SK-N-SH (cell line): ENCODE data around the gene KCNIP4. TPM values are rescaled to one million over a fixed set of nuclear protein-coding genes. Genes with fewer than 3 reads are reported as not detected.
A peak's percentile ranks its signal among the peaks of the same experiment; 100 is the strongest.

ENCODE experiments used
- CTCF ChIA-PET: fragments of 300-600, 350-600 bp; formaldehyde crosslinking; extraction: SDS; loops from one replicate; lab custom pipeline; 2021; lab: Yijun Ruan, JAX
- POLR2A ChIA-PET: fragments of 350-600 bp; sonication (Branson Sonifier 250); formaldehyde crosslinking; extraction: SDS; loops from one replicate; lab custom pipeline; 2020; ENCODE audit warnings: antibody characterized with exemption, inconsistent platforms; lab: Yijun Ruan, JAX
- DNase-seq: peaks from one replicate; pipeline ENCODE4 v3.0.0; 2012
- H2AFZ ChIP-seq: fragments of 200-600 bp; sonication (generic); 2 replicates; pipeline ENCODE4 v1.8.1; 2016; ENCODE audit warnings: antibody characterized with exemption, mild to moderate bottlenecking, low read depth
- H3F3A ChIP-seq: fragments of 200-600 bp; sonication (generic); replicated peaks from 2 replicates; pipeline ENCODE3; 2016; ENCODE audit warnings: antibody characterized with exemption, mild to moderate bottlenecking; ENCODE audit not compliant: insufficient read depth
- H3K27ac ChIP-seq, 2 experiments: fragments of 200-500 bp in 1 of 2; fragments of 200-600 bp in 1 of 2; sonication (Bioruptor generic) in 1 of 2; sonication (generic), shearing (Covaris generic) in 1 of 2; 2 replicates each; pipeline versions ENCODE4 v1.5.1 to v1.6.1; 2014 to 2016; ENCODE audit warnings: low read depth in 2 of 2, inconsistent platforms in 1 of 2, low read length in 1 of 2, mild to moderate bottlenecking in 1 of 2, mixed read lengths in 1 of 2
- H3K27me3 ChIP-seq: fragments of 200-600 bp; sonication (generic), shearing (Covaris generic); 2 replicates; pipeline ENCODE4 v1.6.1; 2016; ENCODE audit warnings: mixed run types; ENCODE audit not compliant: insufficient read depth
- H3K36me3 ChIP-seq, 2 experiments: fragments of 200-500 bp in 1 of 2; fragments of 200-600 bp in 1 of 2; sonication (Bioruptor generic) in 1 of 2; sonication (generic) in 1 of 2; replicated peaks in 1 of 2; 2 replicates each; pipeline versions ENCODE3 to v1.5.1; 2014 to 2016; ENCODE audit warnings: low read length in 1 of 2, mild to moderate bottlenecking in 1 of 2; ENCODE audit not compliant: insufficient read depth in 2 of 2, control insufficient read depth in 1 of 2
- H3K4me1 ChIP-seq, 2 experiments: fragments of 200-500 bp in 1 of 2; fragments of 200-600 bp in 1 of 2; sonication (Bioruptor generic) in 1 of 2; sonication (generic), shearing (Covaris generic) in 1 of 2; 2 replicates each; pipeline versions ENCODE4 v1.5.1 to v1.6.1; 2014 to 2016; ENCODE audit warnings: low read depth in 1 of 2, low read length in 1 of 2, mixed run types in 1 of 2; ENCODE audit not compliant: insufficient read depth in 2 of 2, control insufficient read depth in 1 of 2
- H3K4me2 ChIP-seq: fragments of 200-600 bp; sonication (generic), shearing (Covaris generic); 2 replicates; pipeline ENCODE4 v1.6.1; 2017; ENCODE audit warnings: mixed run types
- H3K4me3 ChIP-seq, 2 experiments: fragments of 200-500 bp in 1 of 2; fragments of 200-600 bp in 1 of 2; sonication (Bioruptor generic) in 1 of 2; sonication (generic), shearing (Covaris generic) in 1 of 2; 2 replicates each; pipeline versions ENCODE4 v1.5.1 to v1.8.1; 2014 to 2016; ENCODE audit warnings: low read depth in 2 of 2, inconsistent platforms in 1 of 2, low read length in 1 of 2, mild to moderate bottlenecking in 1 of 2, mixed read lengths in 1 of 2, moderate library complexity in 1 of 2
- H3K79me2 ChIP-seq: fragments of 200-600 bp; sonication (generic); 2 replicates; pipeline ENCODE4 v1.8.1; 2017; ENCODE audit warnings: mild to moderate bottlenecking; ENCODE audit not compliant: insufficient read depth
- H3K9ac ChIP-seq: fragments of 200-600 bp; sonication (generic); 2 replicates; pipeline ENCODE4 v1.6.1; 2017; ENCODE audit warnings: mixed run types
- H3K9me2 ChIP-seq: fragments of 200-600 bp; sonication (generic); 2 replicates; pipeline ENCODE4 v1.6.1; 2017; ENCODE audit warnings: mixed run types
- H3K9me3 ChIP-seq: fragments of 200-600 bp; sonication (generic); 2 replicates; pipeline ENCODE4 v1.6.1; 2017; ENCODE audit warnings: mixed run types, mild to moderate bottlenecking, moderate library complexity
- H4K20me1 ChIP-seq: fragments of 200-600 bp; sonication (generic); 2 replicates; pipeline ENCODE4 v1.6.1; 2017; ENCODE audit warnings: mild to moderate bottlenecking, mixed run types; ENCODE audit not compliant: insufficient read depth
- CHD2 ChIP-seq: fragments of 150-350 bp; IDR thresholded peaks from 2 replicates; pipeline ENCODE4 v1.6.1; 2018; ENCODE audit warnings: low read length; ENCODE audit not compliant: partially characterized antibody
- ELF1 ChIP-seq: IDR thresholded peaks from 2 replicates; pipeline ENCODE4 v1.4.0; 2012
- EP300 ChIP-seq, 2 experiments: IDR thresholded peaks; 2 replicates each; pipeline versions ENCODE4 v1.4.0 to v1.6.1; 2012; ENCODE audit warnings: borderline replicate concordance in 1 of 2, low read depth in 1 of 2, low read length in 1 of 2
- EZH2phosphoT487 ChIP-seq: fragments of 200-600 bp; sonication (generic); IDR thresholded peaks from 2 replicates; pipeline ENCODE4 v1.6.1; 2017; ENCODE audit warnings: low read depth, mixed run types, mild to moderate bottlenecking, antibody characterized with exemption, moderate library complexity, borderline replicate concordance
- FOSL2 ChIP-seq: IDR thresholded peaks from 2 replicates; pipeline ENCODE4 v1.4.0; 2012; ENCODE audit warnings: low read depth, mild to moderate bottlenecking, moderate library complexity, borderline replicate concordance
- FOXJ3 ChIP-seq: sonication (generic); formaldehyde crosslinking; IDR thresholded peaks from 2 replicates; pipeline ENCODE4 v1.5.1; 2020; ENCODE audit warnings: mild to moderate bottlenecking, missing genetic modification reagents
- FOXM1 ChIP-seq: IDR thresholded peaks from 2 replicates; pipeline ENCODE4 v1.4.0; 2012; ENCODE audit warnings: low read depth, mild to moderate bottlenecking
- GABPA ChIP-seq: IDR thresholded peaks from 2 replicates; pipeline ENCODE4 v1.4.0; 2012; ENCODE audit warnings: low read depth, mild to moderate bottlenecking
- GATA2 ChIP-seq: sonication (generic); formaldehyde crosslinking; IDR thresholded peaks from 2 replicates; pipeline ENCODE4 v1.5.0; 2020; ENCODE audit warnings: mild to moderate bottlenecking, missing genetic modification reagents
- JUND ChIP-seq: IDR thresholded peaks from 2 replicates; pipeline ENCODE4 v1.4.0; 2012
- MAX ChIP-seq: IDR thresholded peaks from 2 replicates; pipeline ENCODE4 v1.4.0; 2012; ENCODE audit warnings: low read depth
- MEF2A ChIP-seq: IDR thresholded peaks from 2 replicates; pipeline ENCODE4 v1.4.0; 2012; ENCODE audit warnings: low read depth, borderline replicate concordance
- MXI1 ChIP-seq: IDR thresholded peaks from 2 replicates; pipeline ENCODE4 v1.6.1; 2012; ENCODE audit warnings: mild to moderate bottlenecking, low read depth, low read length, improper control_type of control experiment
- NRF1 ChIP-seq: IDR thresholded peaks from 2 replicates; pipeline ENCODE4 v1.6.1; 2012; ENCODE audit warnings: low read depth, mild to moderate bottlenecking, low read length
- POLR2AphosphoS5 ChIP-seq: IDR thresholded peaks from 2 replicates; pipeline ENCODE4 v1.6.1; 2012; ENCODE audit warnings: low read depth, low read length
- RAD21 ChIP-seq: IDR thresholded peaks from 2 replicates; pipeline ENCODE4 v1.6.1; 2012; ENCODE audit warnings: mild to moderate bottlenecking, low read length
- RCOR1 ChIP-seq: fragments of 150-350 bp; IDR thresholded peaks from 2 replicates; pipeline ENCODE4 v1.6.1; 2017; ENCODE audit warnings: antibody characterized with exemption, low read length
- RFX5 ChIP-seq: IDR thresholded peaks from 2 replicates; pipeline ENCODE4 v1.6.1; 2012; ENCODE audit warnings: mild to moderate bottlenecking, improper control_type of control experiment, low read length
- RXRA ChIP-seq: IDR thresholded peaks from 2 replicates; pipeline ENCODE4 v1.4.0; 2012; ENCODE audit warnings: low read depth, mild to moderate bottlenecking, borderline replicate concordance
- SIN3A ChIP-seq: IDR thresholded peaks from 2 replicates; pipeline ENCODE4 v1.6.1; 2012; ENCODE audit warnings: low read depth, mild to moderate bottlenecking, low read length, moderate library complexity, borderline replicate concordance
- SMC3 ChIP-seq: IDR thresholded peaks from 2 replicates; pipeline ENCODE4 v1.6.1; 2012; ENCODE audit warnings: low read depth, low read length, improper control_type of control experiment
- TAF1 ChIP-seq: IDR thresholded peaks from 2 replicates; pipeline ENCODE4 v1.6.1; 2012; ENCODE audit warnings: low read depth, mild to moderate bottlenecking, low read length, moderate library complexity, borderline replicate concordance
- TCF12 ChIP-seq: IDR thresholded peaks from 2 replicates; pipeline ENCODE4 v1.4.0; 2012
- TEAD4 ChIP-seq: IDR thresholded peaks from 2 replicates; pipeline ENCODE4 v1.4.0; 2012; ENCODE audit warnings: mild to moderate bottlenecking, borderline replicate concordance; ENCODE audit not compliant: insufficient read depth
- USF2 ChIP-seq: fragments of 150-350 bp; IDR thresholded peaks from 2 replicates; pipeline ENCODE4 v1.6.1; 2017; ENCODE audit warnings: antibody characterized with exemption, low read length, low read depth, borderline replicate concordance
- WGBS: methylation state at CpG from one replicate; pipeline ENCODE4 v1.1.6; 2017; ENCODE audit warnings: low lambda C conversion rate; 5-methylcytosine and 5-hydroxymethylcytosine counted together
- polyA plus RNA-seq, 3 experiments: library from polyadenylated mRNA; depleted of rRNA; stranded (reverse); fragments of >200 nt; gene quantifications; 2 replicates each; pipeline ENCODE4 v1.2.3, GENCODE V29; 2012
- TF ChIP-seq, protein P1 (sequence below): IDR thresholded peaks from 2 replicates; pipeline ENCODE4; 2012
- TF ChIP-seq, protein P2 (sequence below): IDR thresholded peaks from 2 replicates; pipeline ENCODE4 v1.6.1; 2012; ENCODE audit warnings: mild to moderate bottlenecking, low read depth, low read length, moderate library complexity
- TF ChIP-seq, protein P3 (sequence below): IDR thresholded peaks from 2 replicates; pipeline ENCODE4 v1.4.0; 2012; ENCODE audit warnings: low read depth, borderline replicate concordance

Gene KCNIP4
- polyA plus RNA-seq, 1 of the 3 experiments (the other 2 are of a cell fraction), result 0.18 TPM

DNA sequence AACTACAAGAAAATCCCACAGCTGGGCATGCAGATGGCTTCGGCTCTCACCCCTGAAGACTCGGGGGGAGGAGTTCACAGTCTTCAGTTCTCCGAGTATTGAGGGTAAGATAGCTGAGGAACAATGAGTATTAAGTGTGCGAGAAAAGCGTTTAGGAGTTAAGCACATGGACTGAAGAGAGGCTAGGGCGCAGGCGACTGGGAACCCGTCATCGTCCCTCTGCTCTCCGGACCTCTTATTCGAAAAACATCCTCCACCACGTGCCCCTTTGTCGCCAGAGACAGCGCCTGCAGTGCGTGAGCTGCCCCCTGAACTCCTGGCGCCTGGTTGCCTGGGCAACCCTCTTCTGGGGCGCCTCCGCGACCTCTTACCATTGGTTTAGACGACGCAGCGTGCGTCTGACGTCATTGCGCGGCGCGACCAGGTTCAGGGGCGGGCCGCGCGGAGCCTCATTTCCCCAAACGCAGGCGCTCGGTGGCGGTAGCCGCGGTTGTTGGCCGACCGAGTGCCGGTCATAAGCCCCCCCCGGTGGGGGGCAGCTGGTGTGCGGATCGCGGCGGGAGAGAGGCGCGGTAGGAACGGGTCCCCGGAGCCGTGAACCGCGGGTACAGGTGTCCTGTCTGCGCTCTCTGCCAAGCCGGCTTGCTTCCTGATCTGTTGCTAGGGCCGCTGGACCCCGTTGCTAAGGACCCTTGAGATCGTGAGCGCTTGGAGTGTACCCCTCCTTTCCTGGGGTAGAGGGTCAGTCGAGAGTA, 1248.4 kb downstream of the KCNIP4 start, which contains the start of gene PACRGL:
PACRGL (plus strand) TSS at position 452 of the 755 bp plus-strand sequence. CDS start 4,024 bp downstream, outside the sequence.
- POLR2A ChIA-PET, result interaction anchor here (0.6 to 1.3 kb wide), 2 partner anchors 9 to 61 kb away, joined by 3 read pairs; no protein-coding TSS in a partner anchor
- under 1% methylated on average over 16 of the region's 60 CpGs for WGBS
- H3K9me2 ChIP-seq, result no peaks in the 10 kb centered on the region
- TF ChIP-seq TEAD4 (no peak), CHD2 (peak; percentile 23), TAF1 (peak; percentile 66), NRF1 (peak; percentile 58), EP300 (IDR thresholded peaks at IDR 0.05; ENCODE audit: borderline replicate concordance in 1 of 2, low read depth in 1 of 2, low read length in 1 of 2) (0 out of 4 replicates have a peak, but pooled peaks of 1 of the 2 experiments have one; percentile 12), RFX5 (peak; percentile 51), JUND (no peak), MAX (peak; percentile 99), SIN3A (no peak; the same call in 1 of the 2 replicates), EZH2phosphoT487 (no peak), TCF12 (0 out of 2 replicates have a peak, but pooled peaks have one; percentile 11), POLR2AphosphoS5 (peak; percentile 84), FOSL2 (no peak), GATA2 (CRISPR knock-in tag) (no peak), FOXM1 (0 out of 2 replicates have a peak, but pooled peaks have one; percentile 23), FOXJ3 (CRISPR knock-in tag) (no peak), SMC3 (no peak), RCOR1 (no peak), USF2 (peak; percentile 62; the same call in 1 of the 2 replicates), ELF1 (peak; percentile 51; the same call in 1 of the 2 replicates), MEF2A (no peak), MXI1 (peak; percentile 100), RAD21 (no peak), RXRA (no peak), GABPA (no peak)
- TF ChIP-seq, protein P1, sequence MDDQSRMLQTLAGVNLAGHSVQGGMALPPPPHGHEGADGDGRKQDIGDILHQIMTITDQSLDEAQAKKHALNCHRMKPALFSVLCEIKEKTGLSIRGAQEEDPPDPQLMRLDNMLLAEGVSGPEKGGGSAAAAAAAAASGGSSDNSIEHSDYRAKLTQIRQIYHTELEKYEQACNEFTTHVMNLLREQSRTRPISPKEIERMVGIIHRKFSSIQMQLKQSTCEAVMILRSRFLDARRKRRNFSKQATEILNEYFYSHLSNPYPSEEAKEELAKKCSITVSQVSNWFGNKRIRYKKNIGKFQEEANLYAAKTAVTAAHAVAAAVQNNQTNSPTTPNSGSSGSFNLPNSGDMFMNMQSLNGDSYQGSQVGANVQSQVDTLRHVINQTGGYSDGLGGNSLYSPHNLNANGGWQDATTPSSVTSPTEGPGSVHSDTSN, result no peak
- TF ChIP-seq, protein P2, sequence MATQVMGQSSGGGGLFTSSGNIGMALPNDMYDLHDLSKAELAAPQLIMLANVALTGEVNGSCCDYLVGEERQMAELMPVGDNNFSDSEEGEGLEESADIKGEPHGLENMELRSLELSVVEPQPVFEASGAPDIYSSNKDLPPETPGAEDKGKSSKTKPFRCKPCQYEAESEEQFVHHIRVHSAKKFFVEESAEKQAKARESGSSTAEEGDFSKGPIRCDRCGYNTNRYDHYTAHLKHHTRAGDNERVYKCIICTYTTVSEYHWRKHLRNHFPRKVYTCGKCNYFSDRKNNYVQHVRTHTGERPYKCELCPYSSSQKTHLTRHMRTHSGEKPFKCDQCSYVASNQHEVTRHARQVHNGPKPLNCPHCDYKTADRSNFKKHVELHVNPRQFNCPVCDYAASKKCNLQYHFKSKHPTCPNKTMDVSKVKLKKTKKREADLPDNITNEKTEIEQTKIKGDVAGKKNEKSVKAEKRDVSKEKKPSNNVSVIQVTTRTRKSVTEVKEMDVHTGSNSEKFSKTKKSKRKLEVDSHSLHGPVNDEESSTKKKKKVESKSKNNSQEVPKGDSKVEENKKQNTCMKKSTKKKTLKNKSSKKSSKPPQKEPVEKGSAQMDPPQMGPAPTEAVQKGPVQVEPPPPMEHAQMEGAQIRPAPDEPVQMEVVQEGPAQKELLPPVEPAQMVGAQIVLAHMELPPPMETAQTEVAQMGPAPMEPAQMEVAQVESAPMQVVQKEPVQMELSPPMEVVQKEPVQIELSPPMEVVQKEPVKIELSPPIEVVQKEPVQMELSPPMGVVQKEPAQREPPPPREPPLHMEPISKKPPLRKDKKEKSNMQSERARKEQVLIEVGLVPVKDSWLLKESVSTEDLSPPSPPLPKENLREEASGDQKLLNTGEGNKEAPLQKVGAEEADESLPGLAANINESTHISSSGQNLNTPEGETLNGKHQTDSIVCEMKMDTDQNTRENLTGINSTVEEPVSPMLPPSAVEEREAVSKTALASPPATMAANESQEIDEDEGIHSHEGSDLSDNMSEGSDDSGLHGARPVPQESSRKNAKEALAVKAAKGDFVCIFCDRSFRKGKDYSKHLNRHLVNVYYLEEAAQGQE, result no peak
- TF ChIP-seq, protein P3, sequence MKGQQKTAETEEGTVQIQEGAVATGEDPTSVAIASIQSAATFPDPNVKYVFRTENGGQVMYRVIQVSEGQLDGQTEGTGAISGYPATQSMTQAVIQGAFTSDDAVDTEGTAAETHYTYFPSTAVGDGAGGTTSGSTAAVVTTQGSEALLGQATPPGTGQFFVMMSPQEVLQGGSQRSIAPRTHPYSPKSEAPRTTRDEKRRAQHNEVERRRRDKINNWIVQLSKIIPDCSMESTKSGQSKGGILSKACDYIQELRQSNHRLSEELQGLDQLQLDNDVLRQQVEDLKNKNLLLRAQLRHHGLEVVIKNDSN, result peak; percentile 84

More for the DNA sequence above, 1248.4 kb downstream of the KCNIP4 start, which contains the start of gene PACRGL:
- CTCF ChIA-PET, result interaction anchor here (0.6 to 1.7 kb wide), 6 partner anchors 10 to 1089 kb away, joined by 3 to 11 read pairs (median 4); no protein-coding TSS in a partner anchor
- H3K4me1 ChIP-seq, result peaks cover 6 to 12% of the 10 kb centered on the region in 2 experiments; a peak in 3 of 4 replicates
- H3K9ac ChIP-seq, result peak within 1 kb of the TSS; percentile 80
- no peaks in the 10 kb centered on the region for H3K9me3 ChIP-seq
- H3K27ac ChIP-seq, result peak within 1 kb of the TSS; percentile 62 to 90
- H2AFZ ChIP-seq, result peak within 1 kb of the TSS; percentile 98
- DNase-seq, result peak; percentile 91
- peak within 1 kb of the TSS; percentile 85 for H3K4me2 ChIP-seq
- H3K4me3 ChIP-seq, result peak within 1 kb of the TSS; percentile 72 to 97
- no peaks in the 10 kb centered on the region for H4K20me1 ChIP-seq
- peaks cover 32% of the 10 kb centered on the region for H3K79me2 ChIP-seq
- peaks cover 5% of the 10 kb centered on the region for H3F3A ChIP-seq
- no peaks in the 10 kb centered on the region for H3K27me3 ChIP-seq
- peaks cover 11 to 20% of the 10 kb centered on the region in 2 experiments for H3K36me3 ChIP-seq
